Measurements from ENCODE around the gene TMEM235. TPM values are rescaled to one million over a fixed set of nuclear protein-coding genes. Genes with fewer than 3 reads are reported as not detected.

TMEM235 gene
- total and polyA plus RNA-seq, 9 of the 15 experiments (the other 6 are each of a cell fraction or from before 2014, with no cell fraction given) = not detected

- TF ChIP-seq RBBP5 (IDR thresholded peaks at IDR 0.05; ENCODE audit: borderline replicate concordance, insufficient read depth, low read length, poor library complexity, severe bottlenecking) = no peak
- no peak; the same call in 1 of the 2 replicates for TF ChIP-seq RREB1 (CRISPR knock-in tag; IDR thresholded peaks at IDR 0.05)
- TF ChIP-seq SMAD2 (IDR thresholded peaks at IDR 0.05; ENCODE audit: low read depth, low read length) = no peak
- no peak for TF ChIP-seq SNAPC5 (CRISPR knock-in tag; IDR thresholded peaks at IDR 0.05)
- peak; percentile 87 for TF ChIP-seq RBFOX2 (IDR thresholded peaks at IDR 0.05; ENCODE audit: low read depth, low read length)
- TF ChIP-seq RBM39 (optimal IDR thresholded peaks at IDR 0.05; ENCODE audit: low read depth, low read length) = no peak
- TF ChIP-seq JUNB (CRISPR knock-in tag; conservative IDR thresholded peaks at IDR 0.05) = no peak
- TF ChIP-seq NBN (IDR thresholded peaks at IDR 0.05; ENCODE audit: low read depth) = no peak
- peak in 1 of 2 experiments; percentile 86; a peak in 2 of 4 replicates for TF ChIP-seq RCOR1 (IDR thresholded peaks at IDR 0.05; ENCODE audit: borderline replicate concordance in 1 of 2, low read depth in 2 of 2, low read length in 2 of 2)
- TF ChIP-seq PREB (CRISPR knock-in tag; IDR thresholded peaks at IDR 0.05) = no peak
- TF ChIP-seq ZKSCAN8 (CRISPR knock-in tag; IDR thresholded peaks at IDR 0.05) = no peak
- 0 out of 2 replicates have a peak, but pooled peaks have one; percentile 21 for TF ChIP-seq STAT5A (IDR thresholded peaks at IDR 0.05; ENCODE audit: borderline replicate concordance, low read length)
- TF ChIP-seq PRDM10 (IDR thresholded peaks at IDR 0.05; ENCODE audit: partially characterized antibody) = no peak
- no peak for TF ChIP-seq ZNF217 (CRISPR knock-in tag; IDR thresholded peaks at IDR 0.05)
- peak; percentile 72 for TF ChIP-seq TAL1 (IDR thresholded peaks at IDR 0.05)
- no peak for TF ChIP-seq KDM5B (IDR thresholded peaks at IDR 0.05; ENCODE audit: insufficient replicate concordance, low read depth, low read length)
Measured at GRCh38 chr17:78258323-78259191, 27.1 kb downstream of the TMEM235 start (continued).
